K562 (cell line): Measurements from ENCODE around the gene KRTAP4-12. TPM values are rescaled to one million over a fixed set of nuclear protein-coding genes. Genes with fewer than 3 reads are reported as not detected.

ENCODE experiments used
- ATAC-seq: fragments of 200-7000 bp; cut with Tn5 transposase; 3 replicates; pipeline ENCODE4 v1.9.1; 2020; ENCODE audit warnings: moderate library complexity
- BruUV-seq: library from RNA; stranded (reverse); fragments of 400-500 nt; replicated peaks from 2 replicates; lab custom pipeline; 2021; lab: Mats Ljungman, UMichigan
- CTCF ChIA-PET: fragments of 300-600 bp; formaldehyde crosslinking; extraction: SDS; loops from one replicate; lab custom pipeline; 2021; ENCODE audit warnings: low intra/inter-chr PET ratio; lab: Yijun Ruan, JAX
- POLR2A ChIA-PET: fragments of 300-600, 350-650 bp; sonication (Branson Sonifier 250); formaldehyde crosslinking; extraction: SDS; loops from one replicate; lab custom pipeline; 2021; ENCODE audit warnings: antibody characterized with exemption, inconsistent platforms; lab: Yijun Ruan, JAX
- DNase-seq, 4 experiments: peaks; one replicate each; pipeline versions ENCODE4 v3.0.0 to v3.0.0-alpha.2; 2011 to 2018; ENCODE audit warnings: low spot score in 3 of 4, mixed read lengths in 3 of 4; ENCODE audit errors: extremely low read depth in 1 of 4
- FAIRE-seq: peaks from 2 replicates; lab custom pipeline; 2011; peaks lifted over from hg19 to GRCh38; lab: Jason Lieb, UNC
- H2AFZ ChIP-seq: 2 replicates; pipeline ENCODE4 v1.6.0; 2011; ENCODE audit warnings: low read depth, low read length, control low read depth, inconsistent platforms
- H3K27ac ChIP-seq: fragments of 200-600 bp; 3 replicates; pipeline ENCODE4 v1.8.0; 2011; ENCODE audit warnings: low read depth, mild to moderate bottlenecking, control low read depth, inconsistent platforms, low read length, moderate library complexity, mixed read lengths; ENCODE audit errors: extremely low read depth
- H3K27me3 ChIP-seq, 2 experiments: fragments of 300-600 bp in 1 of 2; 2 replicates in 1 of 2; 3 replicates in 1 of 2; pipeline versions ENCODE4 v1.6.0 to v1.8.0; 2011; ENCODE audit warnings: inconsistent platforms in 2 of 2, low read length in 2 of 2, mild to moderate bottlenecking in 1 of 2, mixed read lengths in 1 of 2, moderate library complexity in 1 of 2; ENCODE audit not compliant: control insufficient read depth in 2 of 2, insufficient read depth in 2 of 2
- H3K36me3 ChIP-seq: fragments of 300-600 bp; 3 replicates; pipeline ENCODE4 v1.8.0; 2011; ENCODE audit warnings: mild to moderate bottlenecking, low read length, inconsistent platforms; ENCODE audit not compliant: control insufficient read depth, insufficient read depth
- H3K4me1 ChIP-seq, 2 experiments: fragments of 200-600 bp in 1 of 2; replicated peaks in 1 of 2; 2 replicates in 1 of 2; 3 replicates in 1 of 2; pipeline versions ENCODE4 v1.5.1 to v1.8.0; 2011; ENCODE audit warnings: inconsistent platforms in 2 of 2, low read length in 2 of 2, mild to moderate bottlenecking in 1 of 2, mixed read lengths in 1 of 2, moderate library complexity in 1 of 2; ENCODE audit not compliant: control insufficient read depth in 2 of 2, insufficient read depth in 2 of 2
- H3K4me2 ChIP-seq: 2 replicates; pipeline ENCODE4 v1.6.1; 2011; ENCODE audit warnings: low read length, control low read depth, inconsistent platforms, mixed read lengths; ENCODE audit not compliant: insufficient read depth
- H3K4me3 ChIP-seq: fragments of 200-600 bp; sonication (generic), shearing (Covaris generic); 2 replicates; pipeline ENCODE4 v1.5.1; 2016; ENCODE audit warnings: control low read depth, inconsistent platforms
- H3K79me2 ChIP-seq: fragments of 200-600 bp; 3 replicates; pipeline ENCODE4 v1.8.0; 2011; ENCODE audit warnings: low read length, inconsistent platforms; ENCODE audit not compliant: control insufficient read depth, insufficient read depth
- H3K9ac ChIP-seq, 2 experiments: 2 replicates each; pipeline versions ENCODE4 v1.6.0 to v1.6.1; 2011; ENCODE audit warnings: low read depth in 2 of 2, low read length in 2 of 2, control low read depth in 1 of 2, inconsistent platforms in 1 of 2, mild to moderate bottlenecking in 1 of 2, mixed read lengths in 1 of 2; ENCODE audit not compliant: insufficient read depth in 1 of 2
- H3K9me1 ChIP-seq: one replicate; pipeline ENCODE4 v1.6.0; 2011; ENCODE audit warnings: inconsistent platforms, mild to moderate bottlenecking, low read length, moderate library complexity; ENCODE audit not compliant: control insufficient read depth, insufficient read depth
- H3K9me3 ChIP-seq: replicated peaks from 2 replicates; pipeline ENCODE4 v1.5.1; 2011; ENCODE audit warnings: low read depth, low read length, inconsistent platforms; ENCODE audit not compliant: control insufficient read depth, insufficient read depth
- H4K20me1 ChIP-seq: replicated peaks from 2 replicates; pipeline ENCODE4 v1.6.1; 2011; ENCODE audit warnings: low read length, inconsistent platforms, mixed read lengths; ENCODE audit not compliant: control insufficient read depth, insufficient read depth
- C11orf30 ChIP-seq: fragments of 450-650 bp; IDR thresholded peaks from 2 replicates; pipeline ENCODE4 v1.6.1; 2016; ENCODE audit warnings: low read depth, mild to moderate bottlenecking
- ZBTB33 ChIP-seq: sonication (generic); formaldehyde crosslinking; IDR thresholded peaks from 2 replicates; pipeline ENCODE4 v1.8.1; 2023; ENCODE audit warnings: mild to moderate bottlenecking, missing genetic modification reagents
- ZNF217 ChIP-seq: sonication (generic); formaldehyde crosslinking; IDR thresholded peaks from 2 replicates; pipeline ENCODE4 v1.8.0; 2022; ENCODE audit warnings: mild to moderate bottlenecking, missing genetic modification reagents
- ZNF316 ChIP-seq: fragments of 450-650 bp; IDR thresholded peaks from 2 replicates; pipeline ENCODE4 v1.6.1; 2016
- WGBS: fragments of 100-300 bp; shearing (Covaris generic); methylation state at CpG from one replicate; pipeline ENCODE4 v1.1.6; 2016; ENCODE audit warnings: low coverage, mixed read lengths; ENCODE audit not compliant: insufficient coverage; ENCODE audit errors: missing lambda C conversion rate; 5-methylcytosine and 5-hydroxymethylcytosine counted together
- in situ Hi-C: fragments of 300-500 bp; cut with MboI; formaldehyde crosslinking; loops from 4 replicates; pipeline ENCODE4 v1.15.0; 2018; ENCODE audit warnings: inconsistent platforms, mixed read lengths
- intact Hi-C: fragments of 100-400 bp; cut with micrococcal nuclease; formaldehyde crosslinking; loops from 2 replicates; pipeline ENCODE4 v1.14.2; 2022
- polyA plus RNA-seq, 8 experiments: library from polyadenylated mRNA; depleted of rRNA in 4 of 8; stranded (reverse) in 5 of 8; unstranded in 3 of 8; fragments of >200 nt; fragmentation: Nextera tagmentation in 2 of 8; fragmentation: Illumina TruSeq in 1 of 8; extraction: Ambion mirVana in 2 of 8; extraction: Trizol in 1 of 8; gene quantifications; 2 replicates each; pipeline versions ENCODE4 v1.2.1 to v1.2.3, GENCODE V29; 2011 to 2014; ENCODE audit warnings: inconsistent platforms in 1 of 8, missing spikeins in 1 of 8
- total RNA-seq, 7 experiments: library from RNA; depleted of rRNA in 6 of 7; stranded (reverse); fragments of >200 nt in 6 of 7; fragmentation: Illumina TruSeq in 2 of 7; extraction: Trizol in 2 of 7; gene quantifications; 2 replicates each; pipeline versions ENCODE4 v1.2.1 to v1.2.3, GENCODE V29; 2011 to 2021; ENCODE audit warnings: low replicate concordance in 1 of 7

Gene KRTAP4-12
- total and polyA plus RNA-seq, 9 of the 15 experiments (the other 6 are each of a cell fraction or from before 2014, with no cell fraction given) = not detected

- BruUV-seq = no TSS peak
- Histone ChIP-seq H3K9me3 (no peaks in the 10 kb centered on the region), H3K9ac (no peak overlapping the region), H3K9me1 (no peaks in the 10 kb centered on the region), H3K4me3 (no peak overlapping the region), H3K27ac (no peak overlapping the region), H3K4me2 (no peak overlapping the region), H3K4me1 (no peaks in the 10 kb centered on the region), H3K27me3 (no peaks in the 10 kb centered on the region; a peak in 1 of 5 replicates), H2AFZ (no peak overlapping the region), H3K79me2 (no peaks in the 10 kb centered on the region), H4K20me1 (no peaks in the 10 kb centered on the region), H3K36me3 (no peaks in the 10 kb centered on the region)
- ATAC-seq (no peak), DNase-seq (no peak), FAIRE-seq (no peak)
- ChIA-PET CTCF (no interaction called here), POLR2A (no interaction called here)
- WGBS = 0% methylated on average over 2 of the region's 2 CpGs
- in situ Hi-C loops = no loop called here
- intact Hi-C loops = no loop called here
- peak; percentile 53; the same call in 1 of the 2 replicates for TF ChIP-seq C11orf30
- TF ChIP-seq ZNF316 = peak; percentile 64
- TF ChIP-seq ZBTB33 (CRISPR knock-in tag) = no peak
Observed at GRCh38 chr17:41151525-41151924, 27.5 kb upstream of the KRTAP4-12 start.

- Histone ChIP-seq H2AFZ (no peak overlapping the region), H3K4me3 (no peak overlapping the region), H3K27ac (no peak overlapping the region), H3K79me2 (no peaks in the 10 kb centered on the region), H3K9me1 (no peaks in the 10 kb centered on the region), H3K9ac (no peak overlapping the region), H3K27me3 (no peaks in the 10 kb centered on the region; a peak in 1 of 5 replicates), H3K9me3 (no peaks in the 10 kb centered on the region), H4K20me1 (no peaks in the 10 kb centered on the region), H3K4me1 (no peaks in the 10 kb centered on the region), H3K36me3 (no peaks in the 10 kb centered on the region), H3K4me2 (no peak overlapping the region)
- in situ Hi-C loops = no loop called here
- POLR2A ChIA-PET = interaction anchor here (0.8 kb wide), 1 partner anchor 11 kb away, joined by 3 read pairs; no protein-coding TSS in a partner anchor
- 2% methylated on average over 4 of the region's 4 CpGs for WGBS
- intact Hi-C loops = no loop called here
- no peak for TF ChIP-seq ZNF217
- DNase-seq (no peak), ATAC-seq (no peak), FAIRE-seq (no peak)
- CTCF ChIA-PET = no interaction called here
- BruUV-seq = no TSS peak
Observed at GRCh38 chr17:41150026-41150425, 26.0 kb upstream of the KRTAP4-12 start.
